GM12878 (cell line): ENCODE measurements around the gene MRPL53. TPM values are rescaled to one million over a fixed set of nuclear protein-coding genes. Genes with fewer than 3 reads are reported as not detected.

Source experiments
- ATAC-seq: fragments of 200-7000 bp; cut with Tn5 transposase; 3 replicates; pipeline ENCODE4 v1.9.1; 2020; ENCODE audit warnings: mild to moderate bottlenecking, moderate library complexity
- BruUV-seq: library from RNA; stranded (reverse); fragments of 400-500 nt; replicated peaks from 2 replicates; lab custom pipeline; 2021; lab: Mats Ljungman, UMichigan
- CTCF ChIA-PET: fragments of 300-600 bp; sonication (Branson Sonifier 250); formaldehyde crosslinking; extraction: SDS; loops from one replicate; lab custom pipeline; 2021; ENCODE audit warnings: inconsistent platforms; lab: Yijun Ruan, JAX
- POLR2A ChIA-PET: fragments of 350-600 bp; formaldehyde crosslinking; extraction: SDS; loops from one replicate; lab custom pipeline; 2021; ENCODE audit warnings: inconsistent platforms; lab: Charles Lee
- RAD21 ChIA-PET: fragments of 300-600 bp; sonication (Branson Sonifier 250); formaldehyde crosslinking; loops from one replicate; lab custom pipeline; 2023; ENCODE audit warnings: antibody characterized with exemption; ENCODE audit not compliant: unreplicated experiment; lab: Charles Lee
- SMC1A ChIA-PET: fragments of 300-600 bp; sonication (Branson Sonifier 250); formaldehyde crosslinking; loops from one replicate; lab custom pipeline; 2023; ENCODE audit not compliant: unreplicated experiment, uncharacterized antibody; lab: Charles Lee
- DNase-seq: peaks from one replicate; pipeline ENCODE4 v3.0.0-alpha.2; 2011; ENCODE audit warnings: low read depth, low spot score
- FAIRE-seq: peaks from 3 replicates; lab custom pipeline; 2011; peaks lifted over from hg19 to GRCh38; lab: Jason Lieb, UNC
- H2AFZ ChIP-seq: 2 replicates; pipeline ENCODE4 v1.6.0; 2011; ENCODE audit warnings: low read depth, low read length, control low read depth; ENCODE audit not compliant: control insufficient read depth
- H3K27ac ChIP-seq: 2 replicates; pipeline ENCODE4 v1.5.1; 2011; ENCODE audit warnings: control low read depth; ENCODE audit not compliant: control insufficient read depth, insufficient read depth
- H3K27me3 ChIP-seq, 2 experiments: replicated peaks in 1 of 2; 2 replicates each; pipeline versions ENCODE4 v1.6.0 to v1.6.1; 2011; ENCODE audit warnings: low read length in 1 of 2; ENCODE audit not compliant: control insufficient read depth in 2 of 2, insufficient read depth in 2 of 2
- H3K36me3 ChIP-seq, 2 experiments: 2 replicates each; pipeline ENCODE4 v1.5.1; 2011; ENCODE audit warnings: low read length in 1 of 2; ENCODE audit not compliant: control insufficient read depth in 2 of 2, insufficient read depth in 2 of 2
- H3K4me1 ChIP-seq: 2 replicates; pipeline ENCODE4 v1.6.1; 2011; ENCODE audit warnings: mild to moderate bottlenecking, low read length, moderate library complexity, mixed read lengths; ENCODE audit not compliant: control insufficient read depth, insufficient read depth
- H3K4me2 ChIP-seq: 2 replicates; pipeline ENCODE4 v1.6.0; 2011; ENCODE audit warnings: control low read depth; ENCODE audit not compliant: control insufficient read depth, insufficient read depth
- H3K4me3 ChIP-seq: fragments of 200-600 bp; sonication (generic); 2 replicates; pipeline ENCODE4 v1.5.1; 2016
- H3K79me2 ChIP-seq: 2 replicates; pipeline ENCODE4 v1.6.0; 2011; ENCODE audit warnings: low read length; ENCODE audit not compliant: control insufficient read depth, insufficient read depth
- H3K9ac ChIP-seq: 2 replicates; pipeline ENCODE4 v1.8.0; 2011; ENCODE audit warnings: low read length, control low read depth, mixed read lengths; ENCODE audit not compliant: control insufficient read depth, insufficient read depth
- H3K9me3 ChIP-seq: replicated peaks from 3 replicates; pipeline ENCODE4 v1.5.1; 2011; ENCODE audit warnings: mild to moderate bottlenecking, low read length; ENCODE audit not compliant: control insufficient read depth, insufficient read depth
- H4K20me1 ChIP-seq: 2 replicates; pipeline ENCODE4 v1.6.0; 2011; ENCODE audit not compliant: control insufficient read depth, insufficient read depth
- CHD2 ChIP-seq: IDR thresholded peaks from 2 replicates; pipeline ENCODE4 v1.6.1; 2011; ENCODE audit warnings: low read depth, low read length, improper control_type of control experiment, borderline replicate concordance
- GATAD2B ChIP-seq: fragments of 450-650 bp; conservative IDR thresholded peaks from 2 replicates; pipeline ENCODE4 v1.6.1; 2017; ENCODE audit warnings: low read depth, mild to moderate bottlenecking, moderate library complexity
- IRF4 ChIP-seq: IDR thresholded peaks from 2 replicates; pipeline ENCODE4 v1.6.1; 2011; ENCODE audit warnings: low read depth, low read length
- NFXL1 ChIP-seq: fragments of 450-650 bp; IDR thresholded peaks from 2 replicates; pipeline ENCODE4 v1.6.1; 2017; ENCODE audit warnings: antibody characterized with exemption, mild to moderate bottlenecking, borderline replicate concordance
- POU2F2 ChIP-seq: IDR thresholded peaks from 3 replicates; pipeline ENCODE4 v1.6.1; 2011; ENCODE audit warnings: low read depth, mild to moderate bottlenecking, low read length, borderline replicate concordance
- RELA ChIP-seq: fragments of 450-650 bp; IDR thresholded peaks from 2 replicates; pipeline ENCODE4 v1.8.0; 2014; ENCODE audit warnings: borderline replicate concordance; ENCODE audit not compliant: partially characterized antibody
- ZNF384 ChIP-seq: IDR thresholded peaks from 2 replicates; pipeline ENCODE4 v1.6.1; 2012; ENCODE audit warnings: low read depth, mild to moderate bottlenecking, low read length, improper control_type of control experiment, borderline replicate concordance
- WGBS: methylation state at CpG from one replicate; pipeline ENCODE4 v1.1.6; 2016; ENCODE audit warnings: low lambda C conversion rate; ENCODE audit not compliant: insufficient replicate concordance, insufficient coverage; ENCODE audit errors: missing lambda C conversion rate; 5-methylcytosine and 5-hydroxymethylcytosine counted together
- in situ Hi-C: fragments of 300-500 bp; cut with MboI; formaldehyde crosslinking; loops from 9 replicates; pipeline ENCODE4 v1.14.3; 2018; ENCODE audit warnings: mixed read lengths
- intact Hi-C: fragments of 100-400 bp; cut with micrococcal nuclease; formaldehyde crosslinking; loops from one replicate; pipeline ENCODE4 v1.14.2; 2022; ENCODE audit not compliant: unreplicated experiment
- polyA plus RNA-seq, 11 experiments: library from polyadenylated mRNA; depleted of rRNA in 4 of 11; unstranded in 6 of 11; stranded (reverse) in 5 of 11; fragments of >200 nt; fragmentation: Nextera tagmentation in 4 of 11; fragmentation: Illumina TruSeq in 1 of 11; extraction: Ambion mirVana in 4 of 11; extraction: Trizol in 1 of 11; gene quantifications; 1 replicate in 1 of 11; 2 replicates in 10 of 11; pipeline versions ENCODE4 v1.2.1 to v1.2.3, GENCODE V29; 2011 to 2016; ENCODE audit warnings: inconsistent platforms in 2 of 11, missing spikeins in 2 of 11, low read depth in 1 of 11
- total RNA-seq, 4 experiments: library from RNA; depleted of rRNA in 3 of 4; stranded (reverse); fragments of >200 nt in 3 of 4; fragmentation: Illumina TruSeq in 1 of 4; extraction: Trizol in 1 of 4; gene quantifications; 2 replicates each; pipeline versions ENCODE4 v1.2.1 to v1.2.3, GENCODE V29; 2013 to 2021

The MRPL53 gene
- total and polyA plus RNA-seq, 10 of the 15 experiments (the other 5 are each of a cell fraction or from before 2014, with no cell fraction given) = 15.1 to 167 (median 80.9) TPM

- Histone ChIP-seq H3K9me3 (no peaks in the 10 kb centered on the region), H3K79me2 (peaks cover 9% of the 10 kb centered on the region), H2AFZ (no peak overlapping the region), H3K4me3 (no peak overlapping the region), H3K27me3 (no peaks in the 10 kb centered on the region), H3K27ac (no peak overlapping the region), H3K36me3 (peaks cover 0 to 12% of the 10 kb centered on the region in 2 experiments; a peak in 1 of 4 replicates), H3K4me2 (no peak overlapping the region), H3K4me1 (peaks cover 13% of the 10 kb centered on the region), H4K20me1 (no peaks in the 10 kb centered on the region), H3K9ac (no peak overlapping the region)
- RAD21 ChIA-PET = no interaction called here
- CTCF ChIA-PET = interaction anchor here (0.6 kb wide), 1 partner anchor 42 kb away, joined by 4 read pairs; no protein-coding TSS in a partner anchor
- BruUV-seq = TSS peak; percentile 55
- FAIRE-seq (no peak), ATAC-seq (no peak), DNase-seq (no peak)
- intact Hi-C loops = no loop called here
- POLR2A ChIA-PET = interaction anchor here (0.6 kb wide), 1 partner anchor 49 kb away, joined by 3 read pairs; no protein-coding TSS in a partner anchor
- TF ChIP-seq POU2F2 = no peak
- no peak for TF ChIP-seq NFXL1
- TF ChIP-seq ZNF384 = no peak
- no peak for TF ChIP-seq IRF4
- TF ChIP-seq RELA = no peak
- TF ChIP-seq GATAD2B = no peak
- TF ChIP-seq CHD2 = no peak
- 79% methylated on average over 5 of the region's 5 CpGs for WGBS
- SMC1A ChIA-PET = interaction anchor here (0.9 to 1.2 kb wide), 2 partner anchors 16 to 32 kb away, joined by 3 read pairs; no protein-coding TSS in a partner anchor
- in situ Hi-C loops = no loop called here
These were observed 47.5 kb downstream of the MRPL53 start for GRCh38 chr2:74424995-74425406.
